ENCODE measurements around the gene SPOCK2.

SPOCK2 gene

GRCh38 chr10:72013202-72013945, 75.0 kb downstream of the SPOCK2 start:
- no peak for TF ChIP-seq CTCF (conservative IDR thresholded peaks at IDR 0.05; ENCODE audit: control insufficient read depth, insufficient read depth, low read depth, low read length)
- no peak overlapping the region for H3K4me3 ChIP-seq (ENCODE audit: control insufficient read depth, low read depth, low read length)
- no peak for DNase-seq (ENCODE audit: low read depth)

GRCh38 chr10:72012796-72013195, 75.6 kb downstream of the SPOCK2 start:
- no peak for TF ChIP-seq CTCF (conservative IDR thresholded peaks at IDR 0.05; ENCODE audit: control insufficient read depth, insufficient read depth, low read depth, low read length)
- no peak for DNase-seq (ENCODE audit: low read depth)
- H3K4me3 ChIP-seq (ENCODE audit: control insufficient read depth, low read depth, low read length) = no peak overlapping the region

- no peak overlapping the region for H3K4me3 ChIP-seq (ENCODE audit: control insufficient read depth, low read depth, low read length)
- no peak for DNase-seq (ENCODE audit: low read depth)
- TF ChIP-seq CTCF (conservative IDR thresholded peaks at IDR 0.05; ENCODE audit: control insufficient read depth, insufficient read depth, low read depth, low read length) = no peak
Measured at GRCh38 chr10:72011976-72012512, 76.3 kb downstream of the SPOCK2 start.

- DNase-seq (ENCODE audit: low read depth) = no peak
- no peak overlapping the region for H3K4me3 ChIP-seq (ENCODE audit: control insufficient read depth, low read depth, low read length)
- TF ChIP-seq CTCF (conservative IDR thresholded peaks at IDR 0.05; ENCODE audit: control insufficient read depth, insufficient read depth, low read depth, low read length) = no peak
Measured at GRCh38 chr10:72011468-72011867, 76.9 kb downstream of the SPOCK2 start.

GRCh38 chr10:72011016-72011415, 77.3 kb downstream of the SPOCK2 start:
- no peak for DNase-seq (ENCODE audit: low read depth)
- no peak overlapping the region for H3K4me3 ChIP-seq (ENCODE audit: control insufficient read depth, low read depth, low read length)
- TF ChIP-seq CTCF (conservative IDR thresholded peaks at IDR 0.05; ENCODE audit: control insufficient read depth, insufficient read depth, low read depth, low read length) = no peak

GRCh38 chr10:72010234-72010973, 77.9 kb downstream of the SPOCK2 start:
- DNase-seq (ENCODE audit: low read depth) = peak; percentile 29
- no peak overlapping the region for H3K4me3 ChIP-seq (ENCODE audit: control insufficient read depth, low read depth, low read length)
- no peak for TF ChIP-seq CTCF (conservative IDR thresholded peaks at IDR 0.05; ENCODE audit: control insufficient read depth, insufficient read depth, low read depth, low read length)
